Lung (tissue), 12 donors: ENCODE data around the gene TBCD. TPM values are rescaled to one million over a fixed set of nuclear protein-coding genes. Genes with fewer than 3 reads are reported as not detected.

Experiments used
- ATAC-seq: fragments of 200-7000 bp; cut with Tn5 transposase; one replicate; pipeline ENCODE4 v1.9.1; 2020; ENCODE audit warnings: moderate number of reproducible peaks; ENCODE audit not compliant: insufficient read depth, low FRiP score
- DNase-seq, 3 donors: peaks; one replicate each; pipeline ENCODE4 v3.0.0-alpha.2; 2013 to 2017
- H3K27ac ChIP-seq, 2 donors: one replicate each; pipeline ENCODE4 v1.5.1; 2013; ENCODE audit warnings: mild to moderate bottlenecking in 2 of 2, moderate library complexity in 2 of 2, control low read depth in 1 of 2, inconsistent platforms in 1 of 2, low read depth in 1 of 2, low read length in 1 of 2
- H3K27me3 ChIP-seq, 3 donors: one replicate each; pipeline ENCODE4 v1.5.1; 2013; ENCODE audit warnings: low read length in 2 of 3; ENCODE audit not compliant: control insufficient read depth in 3 of 3, insufficient read depth in 3 of 3
- H3K36me3 ChIP-seq, 4 donors: one replicate each; pipeline ENCODE4 v1.5.1; 2013; ENCODE audit warnings: low read length in 4 of 4, mild to moderate bottlenecking in 1 of 4, moderate library complexity in 1 of 4; ENCODE audit not compliant: control insufficient read depth in 4 of 4, insufficient read depth in 4 of 4
- H3K4me1 ChIP-seq, 5 donors: one replicate each; pipeline ENCODE4 v1.5.1; 2013; ENCODE audit warnings: low read length in 5 of 5, mild to moderate bottlenecking in 2 of 5, moderate library complexity in 1 of 5; ENCODE audit not compliant: control insufficient read depth in 5 of 5, insufficient read depth in 5 of 5
- H3K4me3 ChIP-seq: one replicate; pipeline ENCODE4 v1.5.1; 2013; ENCODE audit warnings: mild to moderate bottlenecking, control low read depth, moderate library complexity
- H3K9ac ChIP-seq, 2 donors: one replicate each; pipeline ENCODE4 v1.5.1; 2013; ENCODE audit warnings: low read length in 2 of 2, control low read depth in 1 of 2; ENCODE audit not compliant: insufficient read depth in 1 of 2
- H3K9me3 ChIP-seq, 4 donors: one replicate each; pipeline ENCODE4 v1.5.1; 2013; ENCODE audit warnings: low read length in 3 of 4, mild to moderate bottlenecking in 1 of 4, moderate library complexity in 1 of 4; ENCODE audit not compliant: control insufficient read depth in 4 of 4, insufficient read depth in 3 of 4
- WGBS, 2 donors: extraction: QIAGEN DNeasy Blood & Tissue Kit; methylation state at CpG; one replicate each; pipeline ENCODE4 v1.1.7; 2013; 5-methylcytosine and 5-hydroxymethylcytosine counted together
- polyA plus RNA-seq, 2 donors: library from polyadenylated mRNA; stranded (reverse); fragments of 200-250 nt; gene quantifications; one replicate each; pipeline ENCODE4 v1.2.1, GENCODE V29; 2013
- total RNA-seq, 2 donors: library from RNA; depleted of rRNA in 1 of 2; stranded (reverse); fragments of >200 nt in 1 of 2; gene quantifications; one replicate each; pipeline ENCODE4 v1.2.1, GENCODE V29; 2014 to 2021
- TF ChIP-seq, protein P1 (sequence below): IDR thresholded peaks from 2 replicates; pipeline ENCODE4 v1.5.1; 2012; ENCODE audit warnings: mild to moderate bottlenecking; ENCODE audit errors: control extremely low read depth, extremely low read depth
- donor health status: control.
- donor health status: control.
- donor health status: Bipolar disorder and iron deficiency.
- donor health status: healthy.
- donor health status: DM: yes; HTN: yes; CAD: no.

The TBCD gene
- total and polyA plus RNA-seq, 4 donors: 57.6 to 119 (median 90.3) TPM

DNA sequence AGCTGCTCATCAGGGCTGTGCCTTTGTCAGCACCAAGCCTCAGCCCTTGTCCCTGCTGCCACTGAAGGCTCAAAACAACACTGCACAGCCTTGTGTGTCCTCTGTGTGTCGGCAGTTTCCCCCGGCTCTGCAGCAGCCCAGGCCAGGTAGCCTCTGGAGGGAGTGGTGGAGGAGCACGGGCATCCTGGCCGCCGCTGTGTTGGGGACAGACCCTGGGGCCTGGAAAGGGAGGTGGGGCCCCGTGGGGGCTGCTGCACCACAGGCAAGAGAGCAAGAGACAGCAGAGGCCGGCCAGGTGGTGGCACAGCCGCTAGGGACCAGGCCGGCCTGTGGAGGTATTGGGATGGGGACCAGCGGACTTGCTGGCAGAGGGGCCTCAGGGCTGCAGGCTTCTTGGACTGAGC, 184.9 kb downstream of the TBCD start:
- Histone ChIP-seq H3K36me3 (peaks cover 0 to 39% (median 8%) of the 10 kb centered on the region in 4 donors), H3K27ac (no peak overlapping the region), H3K4me1 (peaks cover 0 to 8% (median 0%) of the 10 kb centered on the region in 5 donors), H3K4me3 (no peak overlapping the region), H3K9ac (no peak overlapping the region), H3K9me3 (no peaks in the 10 kb centered on the region), H3K27me3 (no peaks in the 10 kb centered on the region)
- 93 to 96% methylated on average over 10 of the region's 10 CpGs for WGBS, 2 donors
- DNase-seq: no peak
- TF ChIP-seq, protein P1, sequence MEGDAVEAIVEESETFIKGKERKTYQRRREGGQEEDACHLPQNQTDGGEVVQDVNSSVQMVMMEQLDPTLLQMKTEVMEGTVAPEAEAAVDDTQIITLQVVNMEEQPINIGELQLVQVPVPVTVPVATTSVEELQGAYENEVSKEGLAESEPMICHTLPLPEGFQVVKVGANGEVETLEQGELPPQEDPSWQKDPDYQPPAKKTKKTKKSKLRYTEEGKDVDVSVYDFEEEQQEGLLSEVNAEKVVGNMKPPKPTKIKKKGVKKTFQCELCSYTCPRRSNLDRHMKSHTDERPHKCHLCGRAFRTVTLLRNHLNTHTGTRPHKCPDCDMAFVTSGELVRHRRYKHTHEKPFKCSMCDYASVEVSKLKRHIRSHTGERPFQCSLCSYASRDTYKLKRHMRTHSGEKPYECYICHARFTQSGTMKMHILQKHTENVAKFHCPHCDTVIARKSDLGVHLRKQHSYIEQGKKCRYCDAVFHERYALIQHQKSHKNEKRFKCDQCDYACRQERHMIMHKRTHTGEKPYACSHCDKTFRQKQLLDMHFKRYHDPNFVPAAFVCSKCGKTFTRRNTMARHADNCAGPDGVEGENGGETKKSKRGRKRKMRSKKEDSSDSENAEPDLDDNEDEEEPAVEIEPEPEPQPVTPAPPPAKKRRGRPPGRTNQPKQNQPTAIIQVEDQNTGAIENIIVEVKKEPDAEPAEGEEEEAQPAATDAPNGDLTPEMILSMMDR: no peak
- no peak for ATAC-seq

DNA sequence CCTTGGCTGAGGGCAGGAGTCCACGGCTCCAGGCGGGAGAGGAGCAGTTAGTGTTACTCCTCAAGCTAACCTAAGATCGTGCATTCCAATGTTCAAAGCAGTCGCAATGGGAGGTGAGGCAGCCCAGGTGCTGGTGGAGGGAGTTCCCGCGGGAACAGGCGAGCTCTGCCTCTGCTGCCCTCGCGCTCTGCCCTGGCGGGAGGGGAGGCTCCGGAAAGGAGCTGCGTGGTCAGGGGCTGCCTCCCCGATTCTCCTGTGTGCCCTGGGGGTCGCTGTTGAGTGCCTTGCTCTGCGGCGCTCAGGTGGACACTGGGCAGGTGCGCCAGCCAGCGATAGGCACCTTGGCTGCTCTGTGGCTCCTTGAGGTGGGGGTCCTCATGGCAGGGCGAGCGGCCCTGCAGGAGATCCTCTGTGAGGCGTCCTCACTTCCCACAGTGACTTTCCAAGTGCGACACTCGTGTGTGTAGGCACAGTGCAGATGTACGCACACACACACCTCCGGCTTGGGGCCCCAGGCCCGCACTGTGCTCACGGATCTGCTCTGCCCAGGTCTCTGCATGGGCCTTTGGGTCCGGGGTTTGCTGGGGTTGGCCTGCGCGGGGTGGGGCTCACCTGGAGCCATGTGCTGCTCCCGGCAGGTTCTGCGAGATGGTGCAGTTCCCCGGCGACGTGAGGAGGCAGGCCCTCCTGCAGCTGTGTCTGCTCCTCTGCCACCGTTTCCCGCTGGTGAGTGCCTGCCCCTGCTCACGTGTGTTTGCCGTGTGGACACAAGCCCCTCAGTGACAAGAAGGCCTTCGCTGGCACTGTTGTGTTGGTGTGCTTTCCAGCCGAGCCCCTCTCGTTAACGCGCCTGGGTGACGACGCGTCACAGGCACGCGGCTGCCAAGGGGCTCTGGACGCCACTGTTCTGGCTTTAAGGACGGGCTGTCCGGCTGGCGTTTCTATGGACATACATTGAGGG, 185.8 kb downstream of the TBCD start:
- Histone ChIP-seq H3K4me1 (peaks cover 0 to 8% (median 0%) of the 10 kb centered on the region in 5 donors), H3K4me3 (no peak overlapping the region), H3K36me3 (peaks cover 5 to 47% (median 12%) of the 10 kb centered on the region in 4 donors), H3K9me3 (no peaks in the 10 kb centered on the region), H3K27ac (no peak overlapping the region), H3K27me3 (no peaks in the 10 kb centered on the region), H3K9ac (no peak overlapping the region)
- DNase-seq (no peak), ATAC-seq (no peak)
- 91 to 95% methylated on average over 52 to 53 of the region's 53 CpGs for WGBS, 2 donors
- TF ChIP-seq, protein P1: no peak

DNA sequence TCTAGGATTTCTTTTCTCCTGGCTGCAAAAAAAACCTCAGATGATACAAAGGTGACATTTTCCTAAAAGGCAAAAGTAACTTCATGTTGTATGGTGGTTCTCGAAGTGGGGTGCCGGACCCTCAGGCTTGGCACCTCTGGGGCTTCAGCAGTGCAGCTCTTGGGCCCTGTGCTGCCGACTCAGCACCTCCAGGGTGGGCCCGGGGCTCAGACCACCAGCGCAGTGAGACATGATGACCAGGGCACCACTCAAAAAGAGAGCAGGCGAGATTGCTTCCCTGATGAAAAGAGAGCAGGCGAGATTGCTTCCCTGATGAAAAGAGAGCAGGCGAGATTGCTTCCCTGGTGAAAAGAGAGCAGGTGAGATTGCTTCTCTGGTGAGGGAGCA, 186.6 kb downstream of the TBCD start:
- DNase-seq (no peak), ATAC-seq (no peak)
- no peak overlapping the region for H3K4me3 ChIP-seq
- H3K27ac ChIP-seq: no peak overlapping the region
- WGBS, 2 donors: 92 to 93% methylated on average over 8 of the region's 8 CpGs
- TF ChIP-seq, protein P1: no peak
- H3K27me3 ChIP-seq: no peaks in the 10 kb centered on the region
- no peak overlapping the region for H3K9ac ChIP-seq
- peaks cover 0 to 4% (median 0%) of the 10 kb centered on the region in 4 donors for H3K9me3 ChIP-seq
- peaks cover 0 to 8% (median 0%) of the 10 kb centered on the region in 5 donors for H3K4me1 ChIP-seq
- peaks cover 10 to 52% (median 17%) of the 10 kb centered on the region in 4 donors for H3K36me3 ChIP-seq
